H9 (cell line): ENCODE measurements around the gene LAMTOR5. TPM values are rescaled to one million over a fixed set of nuclear protein-coding genes. Genes with fewer than 3 reads are reported as not detected.

Source experiments
- DNase-seq: peaks from one replicate; pipeline ENCODE4 v3.0.0-alpha.2; 2017
- H2AFZ ChIP-seq: one replicate; pipeline ENCODE4 v1.6.1; 2013; ENCODE audit warnings: mild to moderate bottlenecking, low read length, control low read depth, moderate library complexity
- H2AK5ac ChIP-seq: 2 replicates; pipeline ENCODE4 v1.6.1; 2013; ENCODE audit warnings: low read length, control low read depth, mixed read lengths; ENCODE audit not compliant: insufficient read length
- H2BK120ac ChIP-seq: one replicate; pipeline ENCODE4 v1.6.1; 2013; ENCODE audit warnings: low read depth, mild to moderate bottlenecking, low read length, control low read depth, inconsistent platforms; ENCODE audit not compliant: poor library complexity, severe bottlenecking
- H2BK12ac ChIP-seq: 2 replicates; pipeline ENCODE4 v1.6.1; 2013; ENCODE audit warnings: low read length, control low read depth, mixed read lengths, low read depth; ENCODE audit not compliant: insufficient read length
- H2BK15ac ChIP-seq: 2 replicates; pipeline ENCODE4 v1.6.1; 2013; ENCODE audit warnings: low read depth, low read length, control low read depth
- H2BK20ac ChIP-seq: one replicate; pipeline ENCODE4 v1.6.1; 2013; ENCODE audit warnings: low read depth, mild to moderate bottlenecking, low read length, control low read depth, inconsistent platforms; ENCODE audit not compliant: poor library complexity, severe bottlenecking
- H2BK5ac ChIP-seq: 2 replicates; pipeline ENCODE4 v1.6.1; 2013; ENCODE audit warnings: low read length, control low read depth, mixed read lengths; ENCODE audit not compliant: insufficient read length
- H3K14ac ChIP-seq: 2 replicates; pipeline ENCODE4 v1.6.1; 2013; ENCODE audit warnings: low read length, control low read depth; ENCODE audit not compliant: insufficient read depth
- H3K18ac ChIP-seq: 2 replicates; pipeline ENCODE4 v1.6.1; 2013; ENCODE audit warnings: low read depth, mild to moderate bottlenecking, mixed read lengths, low read length, control low read depth; ENCODE audit not compliant: insufficient read length
- H3K23ac ChIP-seq: 2 replicates; pipeline ENCODE4 v1.6.1; 2013; ENCODE audit warnings: low read length, control low read depth, mixed read lengths, low read depth; ENCODE audit not compliant: insufficient read length
- H3K23me2 ChIP-seq: 2 replicates; pipeline ENCODE4 v1.6.1; 2013; ENCODE audit warnings: low read depth, mild to moderate bottlenecking, mixed read lengths, low read length, control low read depth; ENCODE audit not compliant: insufficient read length, poor library complexity, severe bottlenecking
- H3K27ac ChIP-seq: 2 replicates; pipeline ENCODE4 v1.5.1; 2013; ENCODE audit warnings: low read length, control low read depth, mixed read lengths, low read depth; ENCODE audit not compliant: insufficient read length
- H3K27me3 ChIP-seq: 2 replicates; pipeline ENCODE4 v1.6.1; 2013; ENCODE audit warnings: low read length, control low read depth, inconsistent platforms; ENCODE audit not compliant: insufficient read depth
- H3K4ac ChIP-seq: 2 replicates; pipeline ENCODE4 v1.6.1; 2013; ENCODE audit warnings: low read depth, mild to moderate bottlenecking, control low read depth, inconsistent platforms, low read length, moderate library complexity
- H3K4me1 ChIP-seq: 2 replicates; pipeline ENCODE4 v1.6.1; 2013; ENCODE audit warnings: low read length, control low read depth, inconsistent platforms; ENCODE audit not compliant: insufficient read depth
- H3K4me2 ChIP-seq: 2 replicates; pipeline ENCODE4 v1.6.1; 2013; ENCODE audit warnings: low read length, control low read depth, mixed read lengths; ENCODE audit not compliant: insufficient read length, insufficient read depth
- H3K56ac ChIP-seq: 2 replicates; pipeline ENCODE4 v1.6.1; 2013; ENCODE audit warnings: low read depth, mild to moderate bottlenecking, mixed read lengths, low read length, control low read depth; ENCODE audit not compliant: insufficient read length
- H3K79me1 ChIP-seq: 2 replicates; pipeline ENCODE4 v1.6.1; 2013; ENCODE audit warnings: low read depth, mild to moderate bottlenecking, moderate library complexity, low read length, control low read depth, inconsistent platforms; ENCODE audit not compliant: insufficient read depth, poor library complexity, severe bottlenecking
- H3K79me2 ChIP-seq: 2 replicates; pipeline ENCODE4 v1.6.1; 2013; ENCODE audit warnings: low read length, control low read depth, inconsistent platforms; ENCODE audit not compliant: insufficient read depth
- H3K9ac ChIP-seq: 2 replicates; pipeline ENCODE4 v1.6.1; 2013; ENCODE audit warnings: low read length, control low read depth, mixed read lengths; ENCODE audit not compliant: insufficient read length; ENCODE audit errors: extremely low read depth
- H3K9me3 ChIP-seq: one replicate; pipeline ENCODE4 v1.6.1; 2013; ENCODE audit warnings: low read depth, low read length, inconsistent platforms; ENCODE audit not compliant: control insufficient read depth
- H3T11ph ChIP-seq: one replicate; pipeline ENCODE4 v1.6.1; 2013; ENCODE audit warnings: mild to moderate bottlenecking, low read length, control low read depth, inconsistent platforms
- H4K20me1 ChIP-seq: one replicate; pipeline ENCODE4 v1.6.1; 2013; ENCODE audit not compliant: control insufficient read depth, insufficient read length, insufficient read depth
- H4K5ac ChIP-seq: 2 replicates; pipeline ENCODE4 v1.6.1; 2013; ENCODE audit warnings: low read depth, mild to moderate bottlenecking, mixed read lengths, low read length, control low read depth; ENCODE audit not compliant: insufficient read length
- H4K8ac ChIP-seq: replicated peaks from 2 replicates; pipeline ENCODE4 v1.6.1; 2013; ENCODE audit warnings: low read length, control low read depth, mixed read lengths, low read depth; ENCODE audit not compliant: insufficient read length
- H4K91ac ChIP-seq: 2 replicates; pipeline ENCODE4 v1.6.1; 2013; ENCODE audit warnings: low read depth, mild to moderate bottlenecking, moderate library complexity, mixed read lengths, low read length, control low read depth; ENCODE audit not compliant: insufficient read length
- H3K27ac Mint-ChIP-seq, 3 experiments: 2 replicates in 2 of 3; 3 replicates in 1 of 3; pipeline ENCODE4 v1.8.0; 2020 to 2021; ENCODE audit warnings: mixed read lengths in 3 of 3, mild to moderate bottlenecking in 1 of 3, moderate library complexity in 1 of 3
- H3K27me3 Mint-ChIP-seq: 2 replicates; pipeline ENCODE4 v1.8.0; 2021; ENCODE audit warnings: low read depth, mild to moderate bottlenecking, moderate library complexity, mixed read lengths
- H3K36me3 Mint-ChIP-seq, 3 experiments: 2 replicates in 2 of 3; 3 replicates in 1 of 3; pipeline ENCODE4 v1.8.0; 2020 to 2021; ENCODE audit warnings: low read depth in 3 of 3, mixed read lengths in 3 of 3; ENCODE audit not compliant: insufficient read depth in 1 of 3
- H3K4me1 Mint-ChIP-seq, 2 experiments: 2 replicates each; pipeline ENCODE4 v1.8.0; 2020; ENCODE audit warnings: mixed read lengths in 2 of 2
- H3K4me3 Mint-ChIP-seq, 2 experiments: 2 replicates in 1 of 2; 3 replicates in 1 of 2; pipeline ENCODE4 v1.8.0; 2020 to 2021; ENCODE audit warnings: mild to moderate bottlenecking in 2 of 2, mixed read lengths in 2 of 2, moderate library complexity in 1 of 2
- H3K9me3 Mint-ChIP-seq, 2 experiments: 2 replicates in 1 of 2; 3 replicates in 1 of 2; pipeline ENCODE4 v1.8.0; 2020; ENCODE audit warnings: mild to moderate bottlenecking in 2 of 2, mixed read lengths in 2 of 2, moderate library complexity in 1 of 2
- CTCF ChIP-seq: fragments of 200-600 bp; sonication (generic); conservative IDR thresholded peaks from 3 replicates; pipeline ENCODE4 v1.8.0; 2021; ENCODE audit warnings: antibody characterized with exemption, mild to moderate bottlenecking
- WGBS: extraction: QIAGEN DNeasy Blood & Tissue Kit; methylation state at CpG from one replicate; pipeline ENCODE4 v1.1.7; 2013; ENCODE audit warnings: missing lambda C conversion rate, low lambda C conversion rate, mixed read lengths; ENCODE audit not compliant: insufficient read length; ENCODE audit errors: extremely low coverage; 5-methylcytosine and 5-hydroxymethylcytosine counted together
- total RNA-seq: library from RNA; stranded (reverse); gene quantifications from 2 replicates; pipeline ENCODE4 v1.2.1, GENCODE V29; 2021

Gene LAMTOR5
- total RNA-seq, 1 experiment from 2014 or later = 108 TPM

- H4K20me1 ChIP-seq = no peaks in the 10 kb centered on the region
- H3T11ph ChIP-seq = no peak overlapping the region
- no peaks in the 10 kb centered on the region for H3K79me1 ChIP-seq
- no peak overlapping the region for H4K8ac ChIP-seq
- peak; percentile 87 for TF ChIP-seq CTCF
- no peak overlapping the region for H2AK5ac ChIP-seq
- H3K18ac ChIP-seq = no peak overlapping the region
- H2BK12ac ChIP-seq = no peak overlapping the region
- Mint-ChIP-seq H3K4me3 (no peak overlapping the region), H3K36me3 (no peaks in the 10 kb centered on the region), H3K4me1 (peaks cover 16% of the 10 kb centered on the region in 2 experiments), H3K27me3 (peaks cover 4% of the 10 kb centered on the region; the same call in 1 of the 2 replicates), H3K27ac (no peak overlapping the region), H3K9me3 (no peaks in the 10 kb centered on the region; a peak in 1 of 5 replicates)
- no peak overlapping the region for H2BK120ac ChIP-seq
- no peak overlapping the region for H2BK5ac ChIP-seq
- H2AFZ ChIP-seq = no peak overlapping the region
- H3K9me3 ChIP-seq = no peaks in the 10 kb centered on the region
- no peak overlapping the region for H3K4ac ChIP-seq
- no peak overlapping the region for H3K27ac ChIP-seq
- H4K5ac ChIP-seq = no peak overlapping the region
- H2BK20ac ChIP-seq = no peak overlapping the region
- no peak overlapping the region for H3K4me2 ChIP-seq
- H3K56ac ChIP-seq = no peak overlapping the region
- H4K91ac ChIP-seq = no peak overlapping the region
- no peak overlapping the region for H3K23ac ChIP-seq
- WGBS = no CpG with 5 or more reads among the region's 4 CpGs
- no peak overlapping the region for H3K9ac ChIP-seq
- DNase-seq = peak; percentile 82
- no peak overlapping the region for H3K14ac ChIP-seq
- H3K23me2 ChIP-seq = peaks cover 5% of the 10 kb centered on the region
- no peaks in the 10 kb centered on the region for H3K27me3 ChIP-seq
- 0 out of 2 replicates have a peak, but pooled peaks cover 4% of the 10 kb centered on the region for H3K4me1 ChIP-seq
- no peaks in the 10 kb centered on the region for H3K79me2 ChIP-seq
- H2BK15ac ChIP-seq = no peak overlapping the region
Measured at GRCh38 chr1:110412576-110412975, 5.1 kb upstream of the LAMTOR5 start.
